HG03558 (cell line): ENCODE data around the gene HDHD3.
"Not testable (repeated sequence)": the region's sequence is repeated elsewhere in the genome, so short reads cannot be mapped to it uniquely, and the experiment has no call there.

Source experiments
- ATAC-seq: cut with Tn5 transposase; IDR thresholded peaks from one replicate; pipeline ENCODE4 v1.9.1; 2021; ENCODE audit warnings: moderate number of reproducible peaks; ENCODE audit not compliant: unreplicated experiment; ENCODE audit errors: extremely low read depth

The HDHD3 gene

GRCh38 chr9:113368348-113368981, 8.3 kb downstream of the HDHD3 start:
- ATAC-seq = no peak

- not testable (repeated sequence) for ATAC-seq
Measured at GRCh38 chr9:113365652-113366051, 11.1 kb downstream of the HDHD3 start.

- ATAC-seq = no peak
Measured at GRCh38 chr9:113364951-113365350, 11.8 kb downstream of the HDHD3 start.

- no peak for ATAC-seq
Measured at GRCh38 chr9:113363336-113363735, 13.4 kb downstream of the HDHD3 start.

- ATAC-seq = no peak
Measured at GRCh38 chr9:113361304-113362018, 15.3 kb downstream of the HDHD3 start.

GRCh38 chr9:113360242-113360842, 16.4 kb downstream of the HDHD3 start:
- no peak for ATAC-seq

- ATAC-seq = no peak
Measured at GRCh38 chr9:113359385-113359784, 17.4 kb downstream of the HDHD3 start.

- no peak for ATAC-seq
Measured at GRCh38 chr9:113356686-113357292, 20.0 kb downstream of the HDHD3 start.

GRCh38 chr9:113355040-113355596, 21.7 kb downstream of the HDHD3 start:
- ATAC-seq = no peak

GRCh38 chr9:113352411-113352810, 24.4 kb downstream of the HDHD3 start:
- no peak for ATAC-seq

GRCh38 chr9:113352006-113352405, 24.8 kb downstream of the HDHD3 start:
- ATAC-seq = no peak

- ATAC-seq = no peak
Measured at GRCh38 chr9:113350937-113351336, 25.8 kb downstream of the HDHD3 start.

GRCh38 chr9:113350107-113350661, 26.6 kb downstream of the HDHD3 start:
- no peak for ATAC-seq

GRCh38 chr9:113349445-113350094, 27.2 kb downstream of the HDHD3 start, which contains the start of gene BSPRY:
Gene BSPRY, plus strand, starts transcription at chr9:113349541. Its CDS starts 39 bp downstream, at chr9:113349580.
- ATAC-seq = no peak

- ATAC-seq = no peak
Measured at GRCh38 chr9:113349066-113349444, 27.7 kb downstream of the HDHD3 start.

GRCh38 chr9:113348437-113348836, 28.3 kb downstream of the HDHD3 start:
- no peak for ATAC-seq

- no peak for ATAC-seq
Measured at GRCh38 chr9:113345671-113346070, 31.1 kb downstream of the HDHD3 start.

- no peak for ATAC-seq
Measured at GRCh38 chr9:113345190-113345589, 31.6 kb downstream of the HDHD3 start.

- no peak for ATAC-seq
Measured at GRCh38 chr9:113343732-113344231, 33.0 kb downstream of the HDHD3 start.
